GM12891 (cell line): ENCODE measurements around the gene FBXO34.

Experiments
- PAX5 ChIP-seq: IDR thresholded peaks from 2 replicates; pipeline ENCODE4 v1.6.1; 2011; ENCODE audit warnings: low read length, moderate library complexity, mild to moderate bottlenecking; ENCODE audit not compliant: insufficient read depth, severe bottlenecking
- POLR2A ChIP-seq: IDR thresholded peaks from 2 replicates; pipeline ENCODE4 v1.6.1; 2011; ENCODE audit warnings: low read depth, low read length, control low read depth
- POLR2AphosphoS5 ChIP-seq: IDR thresholded peaks from 2 replicates; pipeline ENCODE4 v1.6.1; 2011; ENCODE audit warnings: low read depth, low read length, control low read depth
- POU2F2 ChIP-seq: IDR thresholded peaks from 2 replicates; pipeline ENCODE4 v1.6.1; 2011; ENCODE audit warnings: low read depth, mild to moderate bottlenecking, control low read depth, low read length, moderate library complexity
- SPI1 ChIP-seq: IDR thresholded peaks from 2 replicates; pipeline ENCODE4 v1.6.1; 2011; ENCODE audit warnings: low read depth, low read length, control low read depth
- TAF1 ChIP-seq: IDR thresholded peaks from 2 replicates; pipeline ENCODE4 v1.6.1; 2011; ENCODE audit warnings: low read depth, low read length, control low read depth

GRCh38 chr14:55349565-55349964 lies 78.3 kb downstream of the FBXO34 start:
- no peak for TF ChIP-seq POLR2AphosphoS5
- no peak for TF ChIP-seq TAF1
- TF ChIP-seq POU2F2 = no peak
- no peak for TF ChIP-seq PAX5
- no peak for TF ChIP-seq POLR2A
- TF ChIP-seq SPI1 = no peak
